Jurkat, Clone E6-1 (cell line): Measurements from ENCODE around the gene TRIM10.
"Not testable (repeated sequence)": the region's sequence is repeated elsewhere in the genome, so short reads cannot be mapped to it uniquely, and the experiment has no call there.

ENCODE experiments used
- DNase-seq: peaks from one replicate; pipeline ENCODE4 v3.0.0-alpha.2; 2011; ENCODE audit warnings: low read depth, low spot score
- H3K4me3 ChIP-seq: 2 replicates; pipeline ENCODE4 v1.5.1; 2011; ENCODE audit warnings: mild to moderate bottlenecking, low read length, control low read depth, moderate library complexity

The TRIM10 gene

DNA sequence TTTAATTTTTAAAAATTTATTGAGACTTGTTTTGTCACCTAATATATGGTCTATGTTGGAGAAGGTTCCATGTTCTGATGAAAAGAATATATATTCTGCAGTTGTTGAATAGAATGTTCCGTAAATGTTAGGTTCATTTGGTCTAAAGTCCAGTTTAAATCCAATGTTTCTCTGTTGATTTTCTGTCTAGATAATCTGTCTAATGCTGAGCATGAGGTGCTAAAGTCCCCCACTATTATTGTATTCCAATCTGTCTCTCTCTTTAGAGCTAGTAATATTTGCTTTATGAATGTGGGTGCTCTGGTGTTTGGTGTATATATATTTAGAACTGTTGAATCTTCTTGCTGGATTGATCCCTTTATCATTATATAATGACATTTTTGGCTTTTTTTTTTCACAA lies 17.8 kb upstream of the TRIM10 start:
- H3K4me3 ChIP-seq, result no peak overlapping the region
- DNase-seq, result no peak

DNA sequence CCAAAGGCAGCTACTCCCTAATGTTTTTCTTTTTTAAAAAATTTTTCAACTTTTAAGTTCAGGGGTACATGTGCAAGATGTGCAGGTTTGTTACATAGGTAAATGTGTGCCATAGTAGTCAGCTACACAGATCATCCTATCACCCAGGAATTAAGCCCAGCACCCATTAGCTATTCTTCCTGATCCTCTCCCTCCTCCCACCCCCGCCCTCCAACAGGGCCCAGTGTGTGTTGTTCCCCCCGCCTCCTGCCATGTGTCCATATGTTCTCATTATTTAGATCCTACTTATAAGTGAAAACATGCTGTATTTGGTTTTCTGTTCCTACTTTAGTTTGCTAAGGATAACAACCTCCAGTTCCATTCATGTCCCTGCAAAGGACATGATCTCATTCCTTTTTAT lies 14.8 kb upstream of the TRIM10 start:
- DNase-seq, result no peak
- no peak overlapping the region for H3K4me3 ChIP-seq

DNA sequence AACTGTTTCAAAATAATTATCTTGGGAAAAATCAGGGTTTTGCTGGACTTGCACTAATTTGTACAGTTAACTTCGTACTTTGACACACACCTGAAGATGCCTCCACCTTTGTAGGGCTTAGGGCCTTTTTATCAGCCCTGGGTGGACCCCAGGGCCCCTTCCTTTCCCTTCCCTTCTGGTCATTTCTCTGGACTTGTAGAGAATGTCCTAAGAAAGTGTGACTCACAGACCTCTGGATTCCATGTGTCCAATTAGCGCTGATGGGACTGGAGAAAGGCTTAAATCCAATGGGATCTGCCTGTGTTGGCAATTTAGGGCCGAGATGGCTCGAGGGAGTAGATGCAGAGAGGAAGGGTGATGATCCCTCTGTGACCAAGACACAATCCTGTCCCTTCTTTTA lies 11.7 kb upstream of the TRIM10 start:
- H3K4me3 ChIP-seq, result no peak overlapping the region
- DNase-seq, result no peak

DNA sequence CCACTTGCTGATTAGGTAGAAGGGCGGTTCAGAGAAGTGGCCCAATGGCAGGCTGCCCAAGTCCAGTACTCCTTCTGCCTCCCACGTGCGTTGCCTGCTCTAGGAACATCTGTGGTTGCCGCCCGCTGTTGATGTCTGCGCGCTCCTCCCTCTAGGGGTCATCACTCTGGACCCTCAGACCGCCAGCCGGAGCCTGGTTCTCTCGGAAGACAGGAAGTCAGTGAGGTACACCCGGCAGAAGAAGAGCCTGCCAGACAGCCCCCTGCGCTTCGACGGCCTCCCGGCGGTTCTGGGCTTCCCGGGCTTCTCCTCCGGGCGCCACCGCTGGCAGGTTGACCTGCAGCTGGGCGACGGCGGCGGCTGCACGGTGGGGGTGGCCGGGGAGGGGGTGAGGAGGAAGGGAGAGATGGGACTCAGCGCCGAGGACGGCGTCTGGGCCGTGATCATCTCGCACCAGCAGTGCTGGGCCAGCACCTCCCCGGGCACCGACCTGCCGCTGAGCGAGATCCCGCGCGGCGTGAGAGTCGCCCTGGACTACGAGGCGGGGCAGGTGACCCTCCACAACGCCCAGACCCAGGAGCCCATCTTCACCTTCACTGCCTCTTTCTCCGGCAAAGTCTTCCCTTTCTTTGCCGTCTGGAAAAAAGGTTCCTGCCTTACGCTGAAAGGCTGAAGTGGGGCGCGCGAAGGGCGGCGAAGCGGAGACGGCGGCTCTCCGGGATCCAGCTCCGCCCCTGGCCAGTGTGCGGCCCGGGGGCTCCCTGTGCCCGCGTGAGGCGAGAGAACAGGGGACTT lies 10.9 kb upstream of the TRIM10 start:
- DNase-seq, result no peak
- H3K4me3 ChIP-seq, result no peak overlapping the region

DNA sequence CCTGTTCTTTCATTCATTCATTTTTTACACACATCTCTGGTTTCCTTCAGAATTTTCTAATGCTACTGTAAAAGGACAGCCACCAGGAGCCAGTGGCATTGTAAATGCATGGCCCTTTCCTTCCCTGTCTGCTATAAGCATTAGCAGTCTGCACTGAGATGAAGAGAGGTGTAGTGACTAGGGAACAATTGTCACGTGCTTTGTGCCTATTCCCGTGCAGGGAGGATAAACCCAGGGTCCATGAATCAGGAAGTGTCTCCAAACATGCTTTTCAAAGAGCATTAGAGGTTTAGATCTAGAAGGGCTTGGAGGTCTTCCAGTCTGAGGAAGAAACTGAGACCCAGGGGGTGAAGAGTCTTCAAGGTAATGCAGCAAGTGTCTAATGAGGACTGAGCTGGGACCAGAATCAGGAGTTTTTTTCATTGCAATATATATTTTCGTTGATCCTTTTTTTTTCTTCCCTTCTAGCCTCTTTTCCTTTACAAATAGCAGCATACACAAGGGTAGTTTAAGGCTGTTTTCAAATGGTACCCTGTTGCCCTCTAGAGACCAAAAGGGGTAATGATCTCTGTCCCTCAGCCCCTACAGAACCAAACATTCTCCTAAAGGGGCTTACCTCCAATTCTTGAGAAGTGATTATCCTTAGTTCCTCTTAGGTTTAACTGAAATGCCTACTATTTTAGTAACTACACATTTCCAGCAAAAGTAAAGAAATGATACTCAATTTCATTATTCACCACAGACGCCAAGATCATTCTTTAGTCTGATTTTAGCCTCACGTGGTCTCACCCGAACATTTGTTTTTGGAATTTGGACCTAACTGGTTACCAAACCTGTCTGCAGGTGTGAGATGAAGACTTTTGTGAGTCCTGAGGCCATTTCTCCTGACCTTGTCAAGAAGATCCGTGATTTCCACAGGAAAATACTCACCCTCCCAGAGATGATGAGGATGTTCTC lies 8.9 kb upstream of the TRIM10 start:
- no peak overlapping the region for H3K4me3 ChIP-seq
- peak; percentile 51 for DNase-seq

DNA sequence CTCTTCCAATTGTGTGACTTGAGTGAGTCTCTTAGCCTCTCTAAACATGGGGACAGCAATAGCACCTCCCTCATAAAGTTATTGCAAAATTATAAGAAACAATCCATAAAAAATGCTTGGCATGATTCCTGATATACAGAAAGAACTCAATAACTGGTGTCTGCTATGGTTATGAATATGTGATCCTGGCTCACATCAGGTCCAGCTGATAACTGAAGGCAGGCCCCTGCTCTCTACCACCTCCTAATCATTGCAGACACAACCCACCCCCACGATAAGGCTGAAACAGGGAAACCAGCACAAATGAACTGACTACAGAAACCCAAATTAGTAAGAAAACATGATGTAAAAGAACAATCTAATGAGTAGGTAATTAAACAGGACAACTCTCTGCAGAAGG lies 7.7 kb upstream of the TRIM10 start:
- no peak for DNase-seq
- H3K4me3 ChIP-seq, result no peak overlapping the region

DNA sequence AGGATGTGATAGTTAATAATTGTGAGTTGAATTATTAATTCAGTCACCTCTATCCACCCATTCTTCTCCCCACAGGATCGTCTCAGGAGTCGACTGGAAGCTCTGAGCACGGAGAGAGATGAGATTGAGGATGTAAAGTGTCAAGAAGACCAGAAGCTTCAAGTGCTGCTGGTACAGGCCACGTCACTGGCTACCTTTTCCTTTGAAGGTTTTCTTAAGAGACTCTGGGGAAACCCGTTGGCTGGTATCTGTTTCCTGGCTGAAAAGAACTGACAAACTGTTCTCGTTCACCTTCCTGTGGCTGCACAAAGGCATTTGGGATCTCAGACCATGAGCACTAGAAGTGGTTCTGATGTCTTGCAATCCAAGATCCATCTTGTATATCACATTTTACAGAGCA lies 6.1 kb upstream of the TRIM10 start:
- no peak overlapping the region for H3K4me3 ChIP-seq
- DNase-seq, result peak; percentile 15

DNA sequence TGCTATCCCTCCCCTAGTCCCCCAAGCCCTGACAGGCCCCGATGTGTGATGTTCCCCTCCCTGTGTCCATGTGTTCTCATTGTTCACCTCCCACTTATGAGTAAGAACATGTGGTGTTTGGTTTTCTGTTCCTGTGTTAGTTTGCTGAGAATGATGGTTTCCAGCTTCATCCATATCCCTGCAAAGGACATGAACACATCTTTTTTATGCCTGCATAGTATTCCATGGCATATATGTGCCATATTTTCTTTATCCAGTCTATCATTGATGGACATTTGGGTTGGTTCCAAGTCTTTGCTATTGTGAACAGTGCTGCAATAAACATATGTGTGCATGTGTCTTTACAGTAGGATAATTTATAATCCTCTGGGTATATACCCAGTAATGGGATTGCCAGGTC lies 4.2 kb upstream of the TRIM10 start:
- not testable (repeated sequence) for DNase-seq

DNA sequence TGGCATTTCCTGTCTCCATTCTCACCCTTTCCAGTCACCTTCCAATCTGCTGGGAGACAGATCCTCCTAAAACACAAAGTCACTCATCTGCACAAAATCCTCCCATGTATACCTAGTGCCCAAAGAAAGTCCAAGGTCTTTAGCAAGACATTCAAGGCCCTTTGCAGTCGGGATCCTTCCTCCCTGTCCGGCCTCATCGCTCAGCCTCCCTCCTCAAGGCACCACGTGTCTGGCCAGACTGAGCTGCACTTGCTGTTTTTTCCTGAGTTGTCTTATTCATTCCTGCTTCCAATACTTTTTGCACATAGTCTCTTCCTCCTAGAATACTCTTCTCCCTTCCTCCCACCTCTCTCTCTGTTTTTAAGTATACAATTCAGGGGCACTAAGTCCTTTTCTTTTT lies 3.7 kb upstream of the TRIM10 start:
- DNase-seq, result no peak
- no peak overlapping the region for H3K4me3 ChIP-seq

More for the DNA sequence above, 4.2 kb upstream of the TRIM10 start:
- H3K4me3 ChIP-seq, result not testable (repeated sequence)

DNA sequence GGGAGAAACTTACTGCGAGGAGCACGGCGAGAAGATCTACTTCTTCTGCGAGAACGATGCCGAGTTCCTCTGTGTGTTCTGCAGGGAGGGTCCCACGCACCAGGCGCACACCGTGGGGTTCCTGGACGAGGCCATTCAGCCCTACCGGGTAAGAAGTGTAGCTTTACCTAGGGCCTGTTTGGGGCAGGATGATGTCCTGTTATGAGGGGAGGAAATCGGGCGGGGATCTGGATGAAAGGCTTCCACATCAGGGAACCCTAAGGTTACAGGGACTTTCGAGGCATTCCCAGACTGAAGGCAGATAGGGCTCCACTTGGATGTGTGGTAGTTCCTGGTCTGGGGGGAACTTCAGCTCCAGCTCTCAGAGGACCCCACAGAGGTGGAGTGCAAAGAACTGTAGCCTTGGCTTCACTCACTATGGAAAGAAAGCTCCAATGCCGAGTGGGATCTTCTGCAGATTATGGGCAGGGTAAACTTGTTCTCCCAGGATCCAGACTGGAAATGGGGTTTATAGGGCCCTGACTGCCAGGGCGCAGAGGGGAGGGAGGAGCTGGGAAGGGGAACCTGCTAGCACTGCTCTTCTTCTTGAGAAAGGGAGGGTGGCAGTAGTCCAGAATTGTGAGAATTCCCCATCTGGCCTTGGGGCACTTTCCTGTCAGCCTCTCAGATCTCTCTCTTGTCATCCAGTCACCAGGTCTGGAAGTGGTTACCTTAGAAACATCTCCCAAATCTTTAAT lies 3.1 kb upstream of the TRIM10 start:
- no peak for DNase-seq
- H3K4me3 ChIP-seq, result no peak overlapping the region

DNA sequence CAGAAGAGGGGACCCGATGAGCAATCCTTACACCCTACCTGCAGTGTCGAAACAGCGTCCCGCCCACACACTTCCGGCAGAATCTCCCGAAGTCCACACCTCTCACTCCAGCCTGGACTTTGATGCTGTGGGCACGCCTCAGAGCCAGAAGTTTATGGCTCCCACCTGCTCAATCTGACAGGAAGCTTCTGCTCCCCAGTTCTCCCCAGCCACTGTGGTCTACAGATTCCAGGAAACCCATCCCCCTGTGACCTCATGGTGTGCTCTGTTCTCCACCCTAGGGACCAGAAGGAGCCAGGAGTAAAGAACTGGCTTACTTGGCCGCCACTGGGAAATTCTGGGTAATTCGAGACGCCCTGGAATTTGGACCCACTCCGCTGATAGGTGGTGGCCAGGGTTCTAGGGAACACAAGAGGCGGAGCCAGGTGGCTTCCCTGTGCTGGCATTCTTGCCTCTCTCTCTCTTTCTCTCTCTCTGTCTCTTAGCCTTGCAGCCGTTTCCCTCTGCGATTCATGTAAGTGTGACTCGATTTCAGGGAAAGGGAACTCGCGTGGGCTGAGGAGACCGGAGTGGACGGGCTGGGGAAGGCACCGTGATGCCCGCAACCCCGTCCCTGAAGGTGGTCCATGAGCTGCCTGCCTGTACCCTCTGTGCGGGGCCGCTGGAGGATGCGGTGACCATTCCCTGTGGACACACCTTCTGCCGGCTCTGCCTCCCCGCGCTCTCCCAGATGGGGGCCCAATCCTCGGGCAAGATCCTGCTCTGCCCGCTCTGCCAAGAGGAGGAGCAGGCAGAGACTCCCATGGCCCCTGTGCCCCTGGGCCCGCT lies 2.3 kb upstream of the TRIM10 start, which contains the start of gene TRIM15:
TSS of gene TRIM15 (plus strand) at position 457 of the 828 bp plus-strand sequence. CDS start at position 596, 139 bp downstream.
- H3K4me3 ChIP-seq, result no peak within 1 kb of the TSS
- DNase-seq, result no peak

DNA sequence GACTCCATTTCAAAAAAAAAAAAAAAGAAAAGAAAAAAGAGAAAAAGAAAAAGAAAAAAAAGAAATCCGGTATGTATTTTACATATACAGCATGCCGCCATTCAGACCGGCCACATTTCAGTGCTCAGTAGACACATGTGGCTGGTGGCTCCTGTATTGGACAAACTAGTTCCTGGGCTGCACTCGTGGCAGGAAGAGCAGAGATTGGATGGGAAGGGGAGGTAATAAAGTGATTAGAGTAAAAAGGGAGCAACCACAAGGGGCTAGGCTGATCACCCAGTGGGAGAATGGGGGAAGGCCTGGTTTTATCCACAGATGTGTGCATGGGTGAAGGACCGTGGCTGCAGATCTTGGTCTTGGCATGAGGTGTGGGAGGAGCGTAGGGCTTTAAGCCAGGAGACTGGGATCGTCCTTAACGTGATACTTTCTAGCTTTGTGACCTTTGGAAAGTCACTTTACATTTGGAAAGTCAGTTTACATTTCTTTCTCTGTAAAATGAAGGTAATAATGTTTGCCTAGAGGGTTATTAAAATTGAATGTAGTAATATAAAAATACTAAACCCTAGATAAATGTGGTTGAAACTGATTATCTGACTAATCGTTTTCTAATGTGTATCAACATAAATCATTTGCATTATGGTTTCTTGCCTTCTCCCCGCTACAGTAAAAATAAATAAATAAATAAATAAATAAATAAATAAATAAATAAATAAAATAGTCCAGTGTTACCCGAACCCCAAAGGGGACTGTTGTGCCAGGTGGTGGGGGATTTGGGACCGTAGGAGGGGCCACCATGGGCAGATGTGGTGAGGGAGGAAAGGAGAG lies 1.5 kb upstream of the TRIM10 start:
- H3K4me3 ChIP-seq, result no peak overlapping the region
- DNase-seq, result no peak

DNA sequence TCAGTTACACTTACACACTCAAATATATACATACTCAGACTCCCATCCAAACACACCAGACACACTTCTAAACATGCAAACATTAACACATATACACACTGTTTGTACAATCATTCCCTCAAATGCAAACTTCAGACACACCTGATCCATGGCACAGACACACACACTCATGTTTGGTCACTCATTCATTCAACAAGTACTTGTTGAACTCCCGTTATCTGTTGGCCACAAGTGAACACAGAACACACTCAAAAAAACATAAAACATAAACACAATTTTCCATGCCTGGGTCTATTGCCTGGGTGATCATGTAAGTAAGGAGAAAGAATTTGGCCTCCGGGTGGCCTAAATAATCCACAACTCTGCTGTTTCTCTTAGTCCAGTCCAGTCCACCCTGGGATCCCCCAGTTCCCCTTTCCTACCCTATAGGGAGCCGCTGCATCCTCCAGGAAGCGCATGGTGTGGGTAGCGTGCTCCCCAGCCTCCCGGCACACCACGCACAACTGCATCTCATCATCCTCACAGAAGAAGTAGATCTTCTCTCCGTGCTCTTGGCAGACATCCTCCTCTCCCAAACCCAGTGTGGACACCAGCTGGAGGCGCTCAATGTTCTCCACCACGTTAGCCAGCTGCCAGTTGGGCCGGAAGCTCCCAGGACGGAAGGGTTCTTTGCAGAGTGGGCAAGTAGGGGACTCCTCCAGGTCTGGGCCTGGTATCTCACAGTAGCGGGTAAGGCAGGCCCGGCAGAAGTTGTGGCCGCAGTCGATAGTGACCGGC lies 815 bp downstream of the TRIM10 start:
- no peak for DNase-seq
- H3K4me3 ChIP-seq, result no peak overlapping the region

DNA sequence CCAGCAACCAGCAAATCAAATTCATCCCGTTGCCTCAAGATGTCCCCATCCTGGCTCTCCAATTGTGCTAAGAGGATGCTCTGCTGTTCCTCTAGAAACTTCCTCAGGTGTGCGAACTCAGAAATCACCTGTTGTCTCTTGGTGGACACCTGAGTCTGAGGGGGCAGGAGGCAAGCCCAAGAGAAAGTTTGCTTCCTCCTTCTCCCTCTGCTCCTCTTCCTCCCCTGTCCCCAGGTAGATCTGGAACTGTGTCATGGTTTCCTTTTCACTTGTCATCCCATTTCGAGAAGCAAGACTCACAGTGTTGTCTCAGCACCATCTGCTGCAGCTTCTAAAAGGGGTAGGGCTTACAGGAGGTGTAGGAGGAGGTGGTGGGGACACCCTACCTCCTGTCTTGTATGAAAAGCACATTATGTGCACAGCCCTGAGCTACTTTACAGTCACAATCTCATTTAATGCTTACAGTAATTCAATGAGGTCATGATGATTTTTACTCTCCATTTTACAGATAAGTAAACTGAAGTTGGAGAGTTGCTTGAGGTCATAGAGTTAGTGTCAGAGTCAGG lies 2.5 kb downstream of the TRIM10 start:
- no peak overlapping the region for H3K4me3 ChIP-seq
- DNase-seq, result no peak

DNA sequence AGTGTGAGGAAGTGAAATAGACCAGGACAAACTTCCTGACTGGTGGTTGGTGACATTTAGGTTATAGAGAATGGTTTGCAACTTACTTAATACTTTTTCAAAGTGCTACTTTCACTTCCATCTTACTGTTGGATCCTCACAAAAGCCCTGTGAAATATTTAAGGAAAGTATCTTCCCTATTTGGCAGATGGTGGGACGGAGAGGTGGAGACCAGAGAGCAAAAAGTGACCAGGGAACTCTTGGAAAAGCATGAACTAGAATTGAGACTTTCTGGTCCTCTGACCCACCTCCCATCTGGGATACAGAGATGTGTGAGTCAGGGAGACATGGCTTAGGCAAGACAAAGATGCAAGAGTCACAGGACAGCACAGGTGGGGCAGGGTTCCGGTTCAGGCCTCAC lies 3.0 kb downstream of the TRIM10 start:
- no peak for DNase-seq
- H3K4me3 ChIP-seq, result no peak overlapping the region

DNA sequence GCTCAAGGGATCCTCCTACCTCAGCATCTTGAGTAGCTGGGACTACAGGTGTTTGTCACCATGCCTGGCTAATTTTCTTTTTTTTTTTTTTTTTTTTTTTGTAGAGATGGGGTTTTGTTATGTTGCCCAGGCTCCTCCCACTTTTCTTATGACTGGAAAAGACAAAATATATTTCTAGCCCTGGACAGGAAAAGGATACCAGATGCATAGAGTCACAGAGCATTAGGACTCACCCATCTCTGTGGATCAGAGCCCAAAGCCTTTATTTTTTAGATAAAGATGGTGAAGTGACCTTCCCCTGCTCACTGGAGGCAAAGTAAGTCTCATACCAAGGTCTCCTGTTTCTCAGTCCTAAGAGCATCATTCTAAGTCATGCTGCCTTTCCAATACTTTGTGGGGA lies 3.4 kb downstream of the TRIM10 start:
- no peak overlapping the region for H3K4me3 ChIP-seq
- no peak for DNase-seq

DNA sequence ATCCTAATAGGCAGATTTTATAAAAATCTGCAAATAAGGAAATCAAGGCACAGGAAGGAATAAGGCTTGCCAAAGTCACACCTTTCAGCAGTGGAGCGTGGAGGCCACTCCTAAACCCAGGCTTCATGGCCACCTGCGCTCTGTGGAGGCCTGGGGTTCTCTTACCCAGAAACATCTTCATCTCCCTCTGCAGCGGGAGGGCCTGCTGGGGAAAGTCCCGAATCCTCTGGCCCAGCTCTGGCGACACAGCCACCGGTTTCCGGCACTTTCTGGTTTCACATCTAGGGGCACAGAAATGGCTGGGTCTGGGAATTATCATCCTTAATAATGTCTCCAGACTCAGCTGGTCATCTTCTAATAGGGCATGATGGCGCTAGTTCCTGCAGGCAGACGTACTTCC lies 4.2 kb downstream of the TRIM10 start:
- H3K4me3 ChIP-seq, result no peak overlapping the region
- DNase-seq, result no peak
